GM12891 (cell line): ENCODE measurements around the gene ZNF821.
"Not testable (repeated sequence)": the region's sequence is repeated elsewhere in the genome, so short reads cannot be mapped to it uniquely, and the experiment has no call there.

Experiments used
- DNase-seq: peaks from one replicate; pipeline ENCODE4 v3.0.0; 2011; ENCODE audit warnings: low spot score; ENCODE audit not compliant: insufficient read length
- FAIRE-seq: peaks from 2 replicates; lab custom pipeline; 2011; peaks lifted over from hg19 to GRCh38; lab: Jason Lieb, UNC
- PAX5 ChIP-seq: IDR thresholded peaks from 2 replicates; pipeline ENCODE4 v1.6.1; 2011; ENCODE audit warnings: low read length, moderate library complexity, mild to moderate bottlenecking; ENCODE audit not compliant: insufficient read depth, severe bottlenecking
- POLR2A ChIP-seq: IDR thresholded peaks from 2 replicates; pipeline ENCODE4 v1.6.1; 2011; ENCODE audit warnings: low read depth, low read length, control low read depth
- POLR2AphosphoS5 ChIP-seq: IDR thresholded peaks from 2 replicates; pipeline ENCODE4 v1.6.1; 2011; ENCODE audit warnings: low read depth, low read length, control low read depth
- POU2F2 ChIP-seq: IDR thresholded peaks from 2 replicates; pipeline ENCODE4 v1.6.1; 2011; ENCODE audit warnings: low read depth, mild to moderate bottlenecking, control low read depth, low read length, moderate library complexity
- SPI1 ChIP-seq: IDR thresholded peaks from 2 replicates; pipeline ENCODE4 v1.6.1; 2011; ENCODE audit warnings: low read depth, low read length, control low read depth
- TAF1 ChIP-seq: IDR thresholded peaks from 2 replicates; pipeline ENCODE4 v1.6.1; 2011; ENCODE audit warnings: low read depth, low read length, control low read depth

Gene ZNF821

DNA sequence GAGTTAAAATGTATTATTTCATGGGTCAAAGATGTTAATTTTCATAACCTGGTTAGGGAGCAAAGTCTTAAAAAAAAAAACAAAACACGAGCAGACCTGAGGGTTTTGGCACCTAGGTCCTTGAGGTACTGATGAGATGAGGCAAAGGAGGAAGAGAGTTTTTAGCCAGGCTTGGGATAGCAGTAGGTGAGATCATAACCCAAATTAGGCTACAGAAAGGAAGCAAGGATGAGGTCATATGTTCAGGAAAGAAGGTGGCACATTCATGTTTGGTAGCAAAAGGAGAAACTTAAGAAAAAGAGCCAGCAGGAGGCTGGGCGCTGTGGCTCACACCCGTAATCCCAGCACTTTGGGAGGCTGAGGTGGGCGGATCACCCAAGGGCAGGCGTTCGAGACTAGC, 35.4 kb downstream of the ZNF821 start:
- no peak for DNase-seq
- TF ChIP-seq PAX5 (no peak), POU2F2 (no peak), POLR2AphosphoS5 (no peak)
- no peak for FAIRE-seq

- TF ChIP-seq POLR2AphosphoS5: no peak
- no peak for TF ChIP-seq POLR2A
- TF ChIP-seq PAX5: no peak
- no peak for TF ChIP-seq POU2F2
- no peak for TF ChIP-seq TAF1
- no peak for TF ChIP-seq SPI1
- DNase-seq: no peak
- no peak for FAIRE-seq
Observed at GRCh38 chr16:71847096-71847495, 36.9 kb downstream of the ZNF821 start.

GRCh38 chr16:71846431-71846830, 37.6 kb downstream of the ZNF821 start:
- DNase-seq: no peak
- TF ChIP-seq TAF1 (no peak), POU2F2 (no peak)
- FAIRE-seq: no peak

- DNase-seq (peak; percentile 93), FAIRE-seq (peak; percentile 94)
- TF ChIP-seq POLR2AphosphoS5 (peak; percentile 78), SPI1 (no peak), POLR2A (peak; percentile 83), PAX5 (peak; percentile 47), TAF1 (peak; percentile 60; the same call in 1 of the 2 replicates), POU2F2 (peak; percentile 36; the same call in 1 of the 2 replicates)
Observed at GRCh38 chr16:71845639-71846430, 38.1 kb downstream of the ZNF821 start, which contains the start of gene ATXN1L. Gene ATXN1L, plus strand, starts transcription at chr16:71845976. Its CDS starts 3,765 bp downstream, at chr16:71849741.

- DNase-seq: no peak
Observed at GRCh38 chr16:71843572-71843971, 40.4 kb downstream of the ZNF821 start.

GRCh38 chr16:71840052-71840451, 43.9 kb downstream of the ZNF821 start:
- FAIRE-seq: no peak
- no peak for TF ChIP-seq TAF1
- no peak for TF ChIP-seq SPI1
- TF ChIP-seq POU2F2: no peak
- no peak for TF ChIP-seq PAX5
- TF ChIP-seq POLR2A: no peak
- TF ChIP-seq POLR2AphosphoS5: no peak
- no peak for DNase-seq

More at GRCh38 chr16:71843572-71843971, 40.4 kb downstream of the ZNF821 start:
- FAIRE-seq: peak; percentile 45
- TF ChIP-seq TAF1: no peak
- TF ChIP-seq SPI1: peak; percentile 35; the same call in 1 of the 2 replicates

DNA sequence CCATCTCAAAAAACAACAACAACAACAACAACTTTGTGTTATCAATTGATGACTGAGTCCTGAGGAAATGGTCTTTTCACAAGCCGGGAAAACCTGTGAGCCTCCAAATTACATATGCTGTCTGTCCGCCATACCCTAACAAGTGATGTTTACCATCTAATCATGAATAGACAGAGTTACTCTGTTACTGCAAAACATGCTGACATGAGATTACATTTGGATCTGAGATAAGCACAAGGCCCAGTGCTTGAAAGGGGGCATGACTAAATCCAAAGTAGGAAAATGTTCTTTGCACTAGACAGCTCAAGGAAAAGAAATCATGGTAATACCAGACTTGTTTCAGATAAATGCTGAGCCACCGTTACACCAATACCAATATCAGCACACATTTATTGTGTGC, 46.8 kb downstream of the ZNF821 start:
- DNase-seq (no peak), FAIRE-seq (no peak)
- no peak for TF ChIP-seq TAF1
- no peak for TF ChIP-seq SPI1
- no peak for TF ChIP-seq POLR2A
- TF ChIP-seq POU2F2: no peak
- TF ChIP-seq POLR2AphosphoS5: no peak
- no peak for TF ChIP-seq PAX5

- FAIRE-seq (no peak), DNase-seq (no peak)
- TF ChIP-seq PAX5 (no peak), POU2F2 (no peak), POLR2A (no peak), POLR2AphosphoS5 (no peak), SPI1 (no peak), TAF1 (no peak)
Observed at GRCh38 chr16:71834291-71834690, 49.7 kb downstream of the ZNF821 start.

GRCh38 chr16:71832112-71832511, 51.9 kb downstream of the ZNF821 start:
- not testable (repeated sequence) for FAIRE-seq, DNase-seq

- not testable (repeated sequence) for DNase-seq, FAIRE-seq
Observed at GRCh38 chr16:71831698-71832097, 52.3 kb downstream of the ZNF821 start.

- no peak for TF ChIP-seq POLR2A
- TF ChIP-seq SPI1: no peak
- no peak for TF ChIP-seq TAF1
- no peak for TF ChIP-seq PAX5
- no peak for TF ChIP-seq POLR2AphosphoS5
- no peak for TF ChIP-seq POU2F2
- FAIRE-seq (no peak), DNase-seq (no peak)
Observed at GRCh38 chr16:71830359-71830758, 53.6 kb downstream of the ZNF821 start.
